GM12878 (cell line): ENCODE data around the gene ADRA2B. TPM values are rescaled to one million over a fixed set of nuclear protein-coding genes. Genes with fewer than 3 reads are reported as not detected.

ENCODE experiments used
- ATAC-seq: fragments of 200-7000 bp; cut with Tn5 transposase; 3 replicates; pipeline ENCODE4 v1.9.1; 2020; ENCODE audit warnings: mild to moderate bottlenecking, moderate library complexity
- BruUV-seq: library from RNA; stranded (reverse); fragments of 400-500 nt; replicated peaks from 2 replicates; lab custom pipeline; 2021; lab: Mats Ljungman, UMichigan
- CTCF ChIA-PET: fragments of 300-600 bp; sonication (Branson Sonifier 250); formaldehyde crosslinking; extraction: SDS; loops from one replicate; lab custom pipeline; 2021; ENCODE audit warnings: inconsistent platforms; lab: Yijun Ruan, JAX
- POLR2A ChIA-PET: fragments of 350-600 bp; formaldehyde crosslinking; extraction: SDS; loops from one replicate; lab custom pipeline; 2021; ENCODE audit warnings: inconsistent platforms; lab: Charles Lee
- RAD21 ChIA-PET: fragments of 300-600 bp; sonication (Branson Sonifier 250); formaldehyde crosslinking; loops from one replicate; lab custom pipeline; 2023; ENCODE audit warnings: antibody characterized with exemption; ENCODE audit not compliant: unreplicated experiment; lab: Charles Lee
- SMC1A ChIA-PET: fragments of 300-600 bp; sonication (Branson Sonifier 250); formaldehyde crosslinking; loops from one replicate; lab custom pipeline; 2023; ENCODE audit not compliant: unreplicated experiment, uncharacterized antibody; lab: Charles Lee
- DNase-seq: peaks from one replicate; pipeline ENCODE4 v3.0.0-alpha.2; 2011; ENCODE audit warnings: low read depth, low spot score
- FAIRE-seq: peaks from 3 replicates; lab custom pipeline; 2011; peaks lifted over from hg19 to GRCh38; lab: Jason Lieb, UNC
- H2AFZ ChIP-seq: 2 replicates; pipeline ENCODE4 v1.6.0; 2011; ENCODE audit warnings: low read depth, low read length, control low read depth; ENCODE audit not compliant: control insufficient read depth
- H3K27ac ChIP-seq: 2 replicates; pipeline ENCODE4 v1.5.1; 2011; ENCODE audit warnings: control low read depth; ENCODE audit not compliant: control insufficient read depth, insufficient read depth
- H3K27me3 ChIP-seq, 2 experiments: replicated peaks in 1 of 2; 2 replicates each; pipeline versions ENCODE4 v1.6.0 to v1.6.1; 2011; ENCODE audit warnings: low read length in 1 of 2; ENCODE audit not compliant: control insufficient read depth in 2 of 2, insufficient read depth in 2 of 2
- H3K36me3 ChIP-seq, 2 experiments: 2 replicates each; pipeline ENCODE4 v1.5.1; 2011; ENCODE audit warnings: low read length in 1 of 2; ENCODE audit not compliant: control insufficient read depth in 2 of 2, insufficient read depth in 2 of 2
- H3K4me1 ChIP-seq: 2 replicates; pipeline ENCODE4 v1.6.1; 2011; ENCODE audit warnings: mild to moderate bottlenecking, low read length, moderate library complexity, mixed read lengths; ENCODE audit not compliant: control insufficient read depth, insufficient read depth
- H3K4me2 ChIP-seq: 2 replicates; pipeline ENCODE4 v1.6.0; 2011; ENCODE audit warnings: control low read depth; ENCODE audit not compliant: control insufficient read depth, insufficient read depth
- H3K4me3 ChIP-seq: fragments of 200-600 bp; sonication (generic); 2 replicates; pipeline ENCODE4 v1.5.1; 2016
- H3K79me2 ChIP-seq: 2 replicates; pipeline ENCODE4 v1.6.0; 2011; ENCODE audit warnings: low read length; ENCODE audit not compliant: control insufficient read depth, insufficient read depth
- H3K9ac ChIP-seq: 2 replicates; pipeline ENCODE4 v1.8.0; 2011; ENCODE audit warnings: low read length, control low read depth, mixed read lengths; ENCODE audit not compliant: control insufficient read depth, insufficient read depth
- H3K9me3 ChIP-seq: replicated peaks from 3 replicates; pipeline ENCODE4 v1.5.1; 2011; ENCODE audit warnings: mild to moderate bottlenecking, low read length; ENCODE audit not compliant: control insufficient read depth, insufficient read depth
- H4K20me1 ChIP-seq: 2 replicates; pipeline ENCODE4 v1.6.0; 2011; ENCODE audit not compliant: control insufficient read depth, insufficient read depth
- ATF3 ChIP-seq: IDR thresholded peaks from 2 replicates; pipeline ENCODE4 v1.6.1; 2011; ENCODE audit warnings: low read depth, mild to moderate bottlenecking, low read length, moderate library complexity, borderline replicate concordance; ENCODE audit errors: extremely low read depth
- EED ChIP-seq: sonication (generic); IDR thresholded peaks from 2 replicates; pipeline ENCODE4 v1.6.1; 2016; ENCODE audit warnings: antibody characterized with exemption, low read depth
- HCFC1 ChIP-seq: fragments of 150-350 bp; IDR thresholded peaks from 2 replicates; pipeline ENCODE4 v1.6.1; 2014; ENCODE audit warnings: low read length
- JUNB ChIP-seq: IDR thresholded peaks from 2 replicates; pipeline ENCODE4 v1.6.1; 2016; ENCODE audit warnings: antibody characterized with exemption, mild to moderate bottlenecking
- MLLT1 ChIP-seq: fragments of 450-650 bp; IDR thresholded peaks from 2 replicates; pipeline ENCODE4 v1.6.1; 2016; ENCODE audit warnings: mild to moderate bottlenecking
- NFYA ChIP-seq: IDR thresholded peaks from 2 replicates; pipeline ENCODE4 v1.6.1; 2011; ENCODE audit warnings: low read depth, mild to moderate bottlenecking, low read length, improper control_type of control experiment, borderline replicate concordance
- SIX5 ChIP-seq: IDR thresholded peaks from 2 replicates; pipeline ENCODE4 v1.6.1; 2011; ENCODE audit warnings: mild to moderate bottlenecking, low read depth, low read length, moderate library complexity; ENCODE audit not compliant: severe bottlenecking
- WGBS: methylation state at CpG from one replicate; pipeline ENCODE4 v1.1.6; 2016; ENCODE audit warnings: low lambda C conversion rate; ENCODE audit not compliant: insufficient replicate concordance, insufficient coverage; ENCODE audit errors: missing lambda C conversion rate; 5-methylcytosine and 5-hydroxymethylcytosine counted together
- in situ Hi-C: fragments of 300-500 bp; cut with MboI; formaldehyde crosslinking; loops from 9 replicates; pipeline ENCODE4 v1.14.3; 2018; ENCODE audit warnings: mixed read lengths
- intact Hi-C: fragments of 100-400 bp; cut with micrococcal nuclease; formaldehyde crosslinking; loops from one replicate; pipeline ENCODE4 v1.14.2; 2022; ENCODE audit not compliant: unreplicated experiment
- polyA plus RNA-seq, 11 experiments: library from polyadenylated mRNA; depleted of rRNA in 4 of 11; unstranded in 6 of 11; stranded (reverse) in 5 of 11; fragments of >200 nt; fragmentation: Nextera tagmentation in 4 of 11; fragmentation: Illumina TruSeq in 1 of 11; extraction: Ambion mirVana in 4 of 11; extraction: Trizol in 1 of 11; gene quantifications; 1 replicate in 1 of 11; 2 replicates in 10 of 11; pipeline versions ENCODE4 v1.2.1 to v1.2.3, GENCODE V29; 2011 to 2016; ENCODE audit warnings: inconsistent platforms in 2 of 11, missing spikeins in 2 of 11, low read depth in 1 of 11
- total RNA-seq, 4 experiments: library from RNA; depleted of rRNA in 3 of 4; stranded (reverse); fragments of >200 nt in 3 of 4; fragmentation: Illumina TruSeq in 1 of 4; extraction: Trizol in 1 of 4; gene quantifications; 2 replicates each; pipeline versions ENCODE4 v1.2.1 to v1.2.3, GENCODE V29; 2013 to 2021

The ADRA2B gene
- total and polyA plus RNA-seq, 10 of the 15 experiments (the other 5 are each of a cell fraction or from before 2014, with no cell fraction given): 0.01 to 0.10 (median 0.04) TPM; not detected in 6

- H3K4me3 ChIP-seq: no peak overlapping the region
- in situ Hi-C loops: no loop called here
- ATAC-seq: no peak
- no TSS peak for BruUV-seq
- ChIA-PET CTCF (no interaction called here), RAD21 (no interaction called here), SMC1A (no interaction called here), POLR2A (no interaction called here)
- no peaks in the 10 kb centered on the region; the same call in 1 of the 3 replicates for H3K9me3 ChIP-seq
- no peak overlapping the region for H3K9ac ChIP-seq
- TF ChIP-seq EED (no peak), NFYA (no peak), ATF3 (no peak), HCFC1 (no peak), MLLT1 (no peak), JUNB (no peak), SIX5 (no peak)
- H3K27me3 ChIP-seq: no peaks in the 10 kb centered on the region; a peak in 1 of 4 replicates
- FAIRE-seq: no peak
- no peak overlapping the region for H2AFZ ChIP-seq
- no peaks in the 10 kb centered on the region for H3K79me2 ChIP-seq
- H3K36me3 ChIP-seq: no peaks in the 10 kb centered on the region
- no peaks in the 10 kb centered on the region for H3K4me1 ChIP-seq
- H4K20me1 ChIP-seq: no peaks in the 10 kb centered on the region
- intact Hi-C loops: no loop called here
- 64% methylated on average over 2 of the region's 2 CpGs for WGBS
- H3K4me2 ChIP-seq: no peak overlapping the region
- no peak overlapping the region for H3K27ac ChIP-seq
- no peak for DNase-seq
These were observed 35.3 kb downstream of the ADRA2B start for GRCh38 chr2:96081042-96081441.
